NCI-H526 (cell line): ENCODE measurements around the gene URAD.
"Not testable (repeated sequence)": the region's sequence is repeated elsewhere in the genome, so short reads cannot be mapped to it uniquely, and the experiment has no call there.

Experiments
- DNase-seq, 2 experiments: peaks; one replicate each; lab custom pipeline; 2025; lab: John Stamatoyannopoulos, UW

Gene URAD

DNA sequence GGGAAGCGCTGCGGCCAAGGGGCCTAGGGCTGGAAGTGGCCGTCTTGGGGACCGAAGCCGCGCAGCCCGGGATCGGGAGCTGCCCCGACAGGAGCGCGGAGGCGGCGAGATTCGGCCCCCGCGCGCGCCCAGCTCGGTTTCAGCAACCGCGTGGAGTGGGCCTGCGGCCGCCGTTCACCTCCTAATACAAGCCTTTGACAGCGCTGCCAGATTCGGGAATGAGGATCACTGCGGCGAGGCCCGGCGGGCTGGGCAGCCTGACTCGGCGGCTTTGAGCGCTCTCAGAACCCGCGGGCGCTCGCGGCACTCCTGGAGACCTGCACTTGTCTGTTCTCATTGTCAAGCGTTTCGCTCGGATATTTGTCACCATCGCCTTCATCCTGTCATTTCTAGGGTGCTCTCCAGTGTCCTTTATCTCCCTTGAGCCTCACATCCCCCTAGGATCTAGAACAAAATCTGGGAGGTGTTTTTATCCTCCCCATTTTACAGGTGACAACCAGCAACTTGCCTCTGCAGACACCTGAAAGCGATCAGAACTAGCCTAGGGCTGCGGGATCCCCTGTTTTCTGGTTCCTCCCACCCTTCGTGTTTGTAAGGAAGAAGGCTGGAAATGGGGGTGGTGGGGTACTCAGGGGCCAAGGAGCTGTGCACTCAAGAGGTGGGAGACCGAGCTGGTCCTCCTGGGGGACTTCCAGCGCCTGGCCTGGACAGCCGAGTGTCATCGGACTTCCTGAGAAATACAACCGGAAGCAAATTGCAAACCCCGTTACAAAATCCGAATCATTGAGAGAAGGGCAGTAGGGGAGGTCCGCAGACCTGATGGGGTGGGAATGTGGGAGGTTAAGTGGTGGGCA lies 17.9 kb downstream of the URAD start:
- no peak for DNase-seq

DNA sequence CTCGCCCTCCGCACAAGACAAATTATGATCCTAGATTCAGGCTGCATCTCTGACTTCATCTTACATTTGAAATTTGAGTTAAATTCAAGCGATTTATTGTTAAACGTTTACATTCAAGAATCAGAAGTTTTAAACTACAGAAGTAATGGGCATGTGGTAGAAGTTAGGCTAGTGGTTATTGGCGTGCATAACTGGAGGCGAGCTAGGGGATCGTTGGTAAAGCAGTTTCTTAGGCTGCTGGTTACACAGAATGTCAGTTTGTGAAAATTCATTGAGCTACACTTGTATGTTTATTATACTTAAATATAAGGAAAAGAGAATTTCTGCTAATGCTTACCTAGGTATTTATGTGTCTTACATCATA lies 18.6 kb downstream of the URAD start:
- no peak for DNase-seq

DNA sequence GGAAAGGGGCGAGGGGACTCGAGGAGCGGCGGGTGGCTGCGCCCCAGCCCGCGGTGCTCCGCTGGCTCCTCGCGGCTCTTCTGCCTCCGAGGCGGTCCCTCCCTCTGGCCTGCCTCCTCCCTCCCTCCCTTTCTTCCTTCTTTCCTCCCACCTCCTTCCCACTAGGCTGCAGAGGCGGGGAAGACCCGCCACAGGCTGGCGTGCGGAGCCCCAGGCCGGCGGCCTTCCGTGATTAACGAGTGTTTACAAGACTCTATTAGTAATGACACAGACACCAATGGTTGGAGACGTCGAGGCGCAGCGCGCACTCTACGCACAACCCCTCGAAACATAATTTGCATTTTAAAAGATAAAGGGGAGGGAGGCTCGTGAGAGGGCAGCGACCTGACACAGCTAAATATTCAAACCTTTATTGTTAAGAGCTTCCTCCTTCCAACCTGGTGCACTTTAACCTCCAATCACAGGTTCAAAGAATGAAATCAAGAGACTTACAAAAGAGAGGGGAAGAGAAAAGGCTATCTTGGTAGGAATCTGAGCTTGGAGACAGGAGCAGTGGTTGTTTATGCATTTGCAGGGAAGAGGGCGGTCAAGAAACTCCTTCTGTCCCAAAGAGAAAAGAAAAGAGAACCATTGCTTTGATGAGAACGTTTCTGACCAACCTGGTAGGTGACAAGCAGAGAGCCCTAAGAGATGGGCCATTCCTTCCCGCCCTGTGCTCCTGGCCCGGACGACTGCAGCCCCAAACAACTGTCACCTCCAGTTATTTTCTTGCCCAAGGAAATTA lies 19.2 kb downstream of the URAD start, which contains the start of gene CDX2:
Gene CDX2, minus strand, starts transcription at position 234 of the 784 bp plus-strand sequence. CDS start 309 bp downstream, outside the sequence.
- DNase-seq: peak; percentile 88 to 91

DNA sequence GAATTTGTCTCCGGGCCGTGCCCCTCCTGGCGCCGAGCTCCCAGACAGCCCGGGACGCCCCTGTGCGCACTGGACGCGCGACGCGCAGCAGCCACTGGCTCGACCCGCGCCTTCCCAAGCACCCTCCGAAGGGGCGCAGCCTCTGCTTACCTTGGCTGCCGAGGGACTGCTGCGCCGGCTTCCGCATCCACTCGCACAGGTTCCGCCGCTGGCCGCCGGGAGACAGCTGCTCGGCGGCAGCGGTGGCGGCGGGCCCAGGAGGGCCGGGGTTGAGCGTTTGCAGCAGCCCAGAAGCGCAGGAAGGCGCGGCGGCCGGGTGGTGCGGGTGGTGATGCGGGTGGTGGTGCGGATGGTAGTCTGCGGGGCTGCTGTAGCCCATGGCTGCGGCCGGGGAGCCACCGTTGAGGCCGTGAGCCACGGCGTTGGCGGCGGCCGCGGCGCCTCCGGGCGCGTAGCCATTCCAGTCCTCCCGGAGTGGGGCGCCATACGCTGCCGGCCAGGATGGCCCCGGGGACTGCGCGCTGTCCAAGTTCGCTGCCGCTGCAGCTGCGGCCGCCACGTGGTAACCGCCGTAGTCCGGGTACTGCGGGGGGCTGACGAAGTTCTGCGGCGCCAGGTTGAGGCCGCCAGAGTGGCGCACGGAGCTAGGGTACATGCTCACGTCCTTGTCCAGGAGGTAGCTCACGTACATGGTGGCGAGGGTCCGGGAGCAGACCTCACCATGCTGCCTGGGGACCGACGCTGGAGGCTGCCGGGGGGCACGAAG lies 20.0 kb downstream of the URAD start:
- peak; percentile 56 to 84 for DNase-seq

DNA sequence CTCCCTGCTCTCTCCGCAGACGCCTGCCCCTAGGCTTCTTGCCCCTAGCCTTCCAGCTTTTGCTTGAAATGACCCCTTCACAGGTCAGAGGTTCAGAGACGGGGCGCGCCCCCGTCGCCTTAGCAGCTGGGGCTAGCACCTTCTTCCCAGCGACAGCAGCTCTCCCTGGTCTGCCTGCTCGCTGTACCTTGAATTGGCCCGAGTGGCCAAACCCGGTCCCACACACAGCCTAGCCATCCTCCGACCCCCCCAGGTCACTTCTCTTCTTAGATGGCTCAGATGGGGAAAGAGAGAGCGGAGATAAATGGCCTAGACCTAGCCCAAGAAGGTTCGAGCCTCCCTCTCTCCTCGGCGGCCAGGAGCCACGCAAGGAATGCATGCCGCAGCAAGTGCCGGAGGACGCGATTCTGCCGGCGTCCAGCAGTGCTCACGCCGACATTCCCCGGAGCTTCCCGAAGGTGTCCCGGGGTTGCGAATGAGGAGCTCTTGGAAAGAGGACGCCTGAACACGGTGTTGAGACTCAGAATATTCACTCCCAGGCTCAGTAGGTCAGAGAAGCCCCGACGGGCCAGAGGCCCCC lies 20.7 kb downstream of the URAD start:
- peak; percentile 56 to 82 for DNase-seq

DNA sequence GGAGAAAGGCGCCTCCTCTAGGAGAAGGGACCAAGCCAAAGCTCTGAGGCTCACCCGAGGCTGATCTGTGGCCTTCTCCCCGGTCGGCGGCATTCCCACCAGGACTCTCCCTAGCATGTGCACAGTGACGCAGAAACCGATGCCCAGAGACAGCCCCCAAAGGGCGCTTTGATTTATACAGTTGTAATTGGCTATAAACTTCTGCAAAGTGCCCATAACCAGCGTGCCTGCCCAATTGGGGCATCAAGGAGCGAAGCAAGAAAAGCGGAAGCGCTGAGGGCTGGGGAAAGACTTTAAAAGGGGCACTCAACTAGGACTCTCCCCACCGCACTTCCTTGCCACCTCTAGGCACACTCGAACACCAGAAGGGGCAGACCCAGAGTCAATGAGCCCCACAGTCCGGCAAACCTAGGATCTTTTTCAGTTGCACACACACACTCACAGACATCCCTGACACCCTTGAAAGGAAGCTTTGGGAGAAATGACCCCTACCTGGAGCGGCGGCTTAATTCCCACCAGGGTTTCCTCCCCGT lies 21.2 kb downstream of the URAD start:
- DNase-seq: peak; percentile 74 to 77

DNA sequence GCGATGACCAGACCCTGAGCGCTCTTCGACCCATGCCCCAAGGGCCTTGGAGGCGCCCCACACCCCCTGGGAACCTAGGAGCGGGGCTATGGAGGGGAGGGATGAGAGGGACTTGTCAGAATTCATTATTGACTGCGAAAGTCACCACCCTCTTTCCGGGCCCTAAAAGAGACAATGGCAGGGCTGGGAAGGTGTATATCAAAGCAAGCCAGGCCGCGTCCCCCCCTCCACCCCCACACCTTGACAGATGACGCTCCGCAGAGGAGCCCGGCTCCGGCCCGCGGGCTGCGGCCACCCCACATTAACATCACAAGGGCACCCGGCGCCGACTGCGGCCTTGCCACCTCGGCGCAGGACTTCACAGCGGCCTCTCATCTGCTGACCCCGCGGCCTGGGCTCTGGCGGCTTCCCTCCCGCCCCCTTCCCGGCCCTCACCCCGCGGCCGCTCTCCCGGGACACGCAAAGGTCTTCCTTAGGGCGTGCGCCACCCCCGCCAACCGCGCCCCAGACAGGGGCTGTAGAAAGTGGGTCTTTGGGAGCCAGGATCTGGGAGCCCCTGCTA lies 21.8 kb downstream of the URAD start:
- peak; percentile 40 to 74 for DNase-seq

DNA sequence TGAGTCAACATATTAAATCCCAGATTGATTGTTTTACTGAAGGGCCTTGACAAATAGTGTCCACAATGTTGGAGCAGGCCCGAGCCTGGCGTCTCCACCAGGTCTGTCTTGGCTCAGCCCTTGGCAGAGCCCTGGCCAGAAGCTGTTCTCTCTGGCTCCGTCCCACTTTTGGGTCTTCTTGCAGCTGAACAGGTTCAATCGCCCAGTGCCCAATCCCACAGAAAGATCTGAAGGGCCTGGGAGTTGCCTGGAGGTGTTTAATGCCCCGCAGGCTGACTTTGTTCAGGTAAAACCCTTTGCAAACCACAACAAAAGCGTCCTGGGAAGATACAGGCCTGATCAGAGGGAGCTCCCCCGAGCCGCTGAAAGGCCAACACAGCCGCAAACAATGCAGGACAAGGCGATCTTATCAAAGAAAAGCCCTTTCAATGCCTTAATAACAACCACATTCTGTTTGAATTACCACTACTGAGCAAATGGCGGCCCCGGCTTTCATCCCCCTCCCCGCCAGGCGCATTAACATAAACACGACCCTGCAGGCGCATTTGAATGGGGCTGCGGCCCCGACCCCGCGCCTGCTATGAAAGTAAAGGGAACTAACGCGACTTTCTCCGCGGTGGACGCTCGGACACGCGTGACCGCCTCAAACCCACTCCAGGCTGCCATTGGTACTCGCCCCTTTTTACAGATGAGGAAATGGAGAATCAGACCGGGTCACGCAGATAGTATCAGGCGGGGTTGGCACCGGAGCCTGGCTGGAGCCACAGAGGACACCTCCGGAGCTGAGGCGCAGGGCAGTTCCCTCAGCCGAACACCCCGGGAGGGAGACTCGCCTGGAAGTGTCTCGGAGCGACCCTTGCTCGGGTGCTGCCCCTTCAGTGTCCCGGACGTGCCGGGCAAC lies 22.5 kb downstream of the URAD start:
- DNase-seq: peak; percentile 58 to 70

DNA sequence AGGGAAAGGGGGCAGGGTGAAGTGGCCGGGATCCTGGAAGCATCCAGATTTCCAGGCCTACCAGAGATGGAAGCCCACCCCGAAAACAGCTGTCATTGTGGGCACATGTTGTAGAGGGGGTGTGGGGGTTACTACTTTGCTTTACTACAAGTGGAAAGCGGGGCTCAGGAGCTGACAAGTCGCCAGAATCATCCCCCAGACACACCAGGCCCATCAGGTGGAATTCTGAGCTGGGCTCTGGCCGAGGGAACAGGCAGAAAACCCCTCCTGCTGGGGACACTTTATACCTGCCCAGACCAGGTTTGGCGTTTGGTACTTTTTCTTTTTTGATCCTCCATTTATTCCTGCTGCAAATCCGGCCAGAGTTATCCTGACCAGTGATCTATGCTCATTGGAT lies 23.2 kb downstream of the URAD start:
- DNase-seq: peak in 1 of 2 experiments; percentile 46

DNA sequence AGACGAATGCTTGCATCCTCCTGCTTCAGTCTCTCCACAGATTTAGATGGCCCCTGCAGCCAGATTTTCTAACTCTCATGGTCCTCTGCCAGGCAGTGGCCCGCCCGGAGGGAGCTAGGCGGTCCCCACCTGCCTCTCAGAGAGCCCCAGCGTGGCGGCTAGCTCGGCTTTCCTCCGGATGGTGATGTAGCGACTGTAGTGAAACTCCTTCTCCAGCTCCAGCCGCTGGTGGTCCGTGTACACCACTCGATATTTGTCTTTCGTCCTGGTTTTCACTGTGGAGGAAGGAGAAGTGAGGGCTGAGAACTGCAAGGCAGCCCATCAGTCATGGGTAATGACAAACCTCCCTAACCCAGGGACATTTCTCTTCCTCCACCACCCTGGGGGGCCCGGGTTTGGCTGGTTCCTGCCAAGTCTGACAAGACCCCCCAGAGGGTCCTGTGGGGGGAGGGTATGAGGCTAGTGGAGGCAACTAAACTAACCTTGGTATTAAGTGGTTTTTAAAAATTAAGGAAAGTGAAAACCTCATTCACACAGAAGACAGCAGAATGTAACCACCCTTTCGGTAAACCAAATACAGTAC lies 23.7 kb downstream of the URAD start:
- no peak for DNase-seq

DNA sequence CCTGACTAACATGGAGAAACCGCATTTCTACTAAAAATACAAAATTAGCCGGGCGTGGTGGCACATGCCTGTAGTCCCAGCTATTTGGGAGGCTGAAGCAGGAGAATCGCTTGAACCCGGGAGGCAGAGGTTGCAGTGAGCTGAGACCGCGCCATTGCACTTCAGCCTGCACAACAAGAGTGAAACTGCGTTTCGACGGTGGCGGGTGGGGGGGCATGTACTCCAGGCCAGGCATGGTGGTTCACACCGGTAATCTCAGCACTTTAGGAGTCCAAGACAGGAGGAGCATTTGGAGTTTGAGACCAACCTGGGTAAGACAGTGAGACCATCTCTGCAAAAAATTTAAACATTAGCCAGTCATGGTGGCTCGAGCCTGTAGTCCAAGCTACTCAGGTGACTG lies 24.3 kb downstream of the URAD start:
- not testable (repeated sequence) for DNase-seq

DNA sequence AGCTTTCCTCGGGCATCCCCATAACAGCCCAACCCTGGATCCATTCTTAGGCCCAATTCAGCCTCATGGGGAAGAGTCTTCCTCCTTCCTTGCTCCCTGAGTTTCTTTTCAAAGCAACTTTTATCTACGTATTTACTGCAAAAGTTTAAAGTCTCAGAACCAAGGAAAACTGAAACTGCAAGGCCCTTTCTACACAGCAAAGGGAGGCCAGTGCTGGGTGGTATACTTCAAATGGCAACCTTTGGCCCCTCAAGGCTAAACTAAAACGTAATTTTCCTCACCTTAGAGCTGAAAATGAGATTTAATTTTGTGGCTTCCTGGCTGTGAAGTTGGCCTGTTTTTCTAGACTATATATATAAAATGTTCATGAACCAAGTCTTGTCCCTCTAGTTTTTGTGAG lies 25.0 kb downstream of the URAD start:
- DNase-seq: no peak

DNA sequence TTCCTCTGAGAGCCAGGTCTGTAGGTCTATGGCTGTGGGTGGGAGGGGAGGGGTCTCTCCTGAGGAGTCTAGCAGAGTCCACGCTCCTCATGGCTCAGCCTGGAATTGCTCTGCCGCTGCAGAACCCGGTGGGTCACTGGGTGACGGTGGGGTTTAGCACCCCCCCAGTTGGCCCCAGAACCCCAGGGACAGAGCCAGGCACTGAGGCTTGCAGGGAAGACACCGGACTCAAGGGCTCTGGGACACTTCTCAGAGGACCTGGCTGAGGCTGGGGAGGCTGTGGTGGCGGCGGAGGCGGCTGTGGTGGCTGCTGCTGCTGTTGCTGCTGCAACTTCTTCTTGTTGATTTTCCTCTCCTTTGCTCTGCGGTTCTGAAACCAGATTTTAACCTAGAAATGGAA lies 25.5 kb downstream of the URAD start:
- no peak for DNase-seq

DNA sequence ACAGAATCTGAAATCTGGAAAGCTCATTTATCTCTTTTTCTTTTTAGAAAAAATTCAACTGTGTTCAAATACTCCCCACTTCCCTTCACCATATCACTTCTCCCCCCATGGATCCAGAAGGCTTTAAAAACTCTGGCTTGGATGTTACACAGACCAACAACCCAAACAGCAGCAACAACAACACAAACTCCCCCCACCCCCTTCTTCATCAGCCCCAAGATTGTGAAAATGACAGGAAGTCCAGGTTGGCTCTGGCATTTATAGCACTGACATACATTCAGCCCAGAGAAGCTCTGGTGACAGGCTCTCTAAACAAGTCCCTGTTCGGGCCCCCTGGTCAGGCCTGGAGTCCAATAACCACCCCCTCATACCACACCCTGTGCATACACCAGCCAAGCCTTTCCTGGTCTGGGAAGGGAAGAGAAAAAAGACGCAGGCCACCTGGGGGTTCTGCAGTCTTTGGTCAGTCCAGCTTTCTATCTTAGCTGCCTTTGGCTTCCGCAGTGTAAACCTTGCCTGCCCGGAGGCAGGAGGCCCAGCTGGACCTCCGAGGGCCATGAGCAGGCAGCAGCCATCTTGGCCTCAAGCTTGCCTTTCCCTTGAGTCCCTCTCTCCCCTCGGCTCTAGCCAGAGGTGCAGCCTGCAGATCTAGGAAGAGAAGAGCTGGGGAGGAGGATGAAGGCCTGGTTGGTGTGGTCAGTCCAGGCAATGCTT lies 26.2 kb downstream of the URAD start:
- DNase-seq: no peak

DNA sequence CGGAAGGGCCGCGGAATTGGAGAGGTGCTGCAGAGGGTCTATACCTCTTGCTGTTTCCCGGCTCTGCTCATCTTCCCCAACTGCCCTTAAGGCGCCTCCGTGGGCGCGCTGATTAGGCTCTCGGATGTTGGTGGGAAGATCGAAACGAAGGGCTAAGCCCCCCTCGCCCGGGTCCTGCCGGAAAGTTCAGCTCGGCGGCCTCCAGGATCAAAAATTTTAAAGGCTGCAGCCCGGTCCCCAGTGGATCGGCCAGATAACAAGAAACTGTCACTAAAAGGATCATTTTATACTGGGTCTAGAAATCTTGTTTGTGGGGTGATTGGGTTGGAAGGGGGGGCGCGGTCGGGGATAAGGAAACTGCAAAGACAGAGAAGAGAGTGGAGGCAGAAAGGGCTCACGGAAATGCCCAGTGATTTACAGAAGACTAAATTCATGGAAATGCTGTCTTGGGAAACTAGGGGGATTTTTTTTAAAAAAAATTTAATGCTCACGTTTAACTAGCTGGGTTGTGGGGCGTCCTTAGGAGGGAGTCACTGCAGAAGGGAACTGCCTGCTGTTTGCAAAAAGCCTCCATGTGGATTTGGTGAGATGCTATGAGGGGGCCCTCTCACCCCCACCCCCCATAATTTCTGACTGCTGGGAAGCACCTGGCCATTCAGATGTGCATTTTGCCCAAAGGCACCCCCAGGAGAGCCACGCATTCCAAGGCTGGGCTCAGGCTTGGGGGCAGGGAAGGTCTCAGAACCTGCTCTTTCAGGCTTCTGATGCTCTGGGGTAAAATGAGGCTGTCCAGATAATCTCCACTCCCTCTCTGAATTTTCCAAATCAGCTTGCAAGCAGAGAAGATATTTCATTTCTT lies 27.0 kb downstream of the URAD start:
- DNase-seq: no peak

DNA sequence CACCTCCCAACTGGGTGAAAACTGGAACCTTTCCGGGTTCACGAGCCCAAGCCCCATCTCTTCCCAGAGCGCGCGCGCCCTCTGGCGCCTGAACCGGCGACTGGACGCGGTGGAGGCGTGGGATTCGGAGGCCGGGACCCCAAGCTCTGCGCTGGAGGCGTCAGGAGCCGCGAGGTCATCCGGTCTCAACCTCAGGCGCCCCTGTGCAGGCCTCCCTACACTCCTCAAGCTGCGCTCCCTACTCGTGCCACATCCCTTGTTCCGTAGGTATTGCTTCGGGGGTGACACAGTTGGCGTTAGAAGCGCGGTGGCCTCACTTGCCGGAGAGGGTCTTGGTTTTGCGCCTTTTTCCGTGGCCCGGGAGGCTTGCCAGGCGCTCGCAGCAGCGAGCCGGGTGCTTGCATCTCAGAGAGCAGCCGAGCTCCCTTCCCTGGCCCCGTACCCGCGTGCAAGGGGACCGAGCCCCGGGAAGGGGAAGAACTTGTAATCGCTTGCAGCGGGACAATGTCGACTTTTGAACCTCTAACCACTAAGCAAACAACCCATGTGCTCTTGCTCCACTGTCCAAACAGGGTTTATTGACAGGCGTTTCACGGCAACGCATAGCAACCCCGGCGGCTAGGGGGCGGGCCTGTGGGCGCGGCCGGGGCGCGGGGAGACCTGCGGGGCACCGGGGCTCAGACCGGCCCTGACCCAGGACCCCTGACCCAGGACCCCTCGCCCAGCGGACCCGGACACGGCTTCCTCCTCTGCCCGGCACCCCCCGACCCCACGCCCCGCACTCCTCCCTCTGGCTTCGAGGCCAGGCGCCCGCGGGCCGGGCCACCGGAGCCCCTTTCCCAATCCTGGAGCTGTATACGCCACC lies 27.9 kb downstream of the URAD start:
- DNase-seq: peak; percentile 81 to 92

DNA sequence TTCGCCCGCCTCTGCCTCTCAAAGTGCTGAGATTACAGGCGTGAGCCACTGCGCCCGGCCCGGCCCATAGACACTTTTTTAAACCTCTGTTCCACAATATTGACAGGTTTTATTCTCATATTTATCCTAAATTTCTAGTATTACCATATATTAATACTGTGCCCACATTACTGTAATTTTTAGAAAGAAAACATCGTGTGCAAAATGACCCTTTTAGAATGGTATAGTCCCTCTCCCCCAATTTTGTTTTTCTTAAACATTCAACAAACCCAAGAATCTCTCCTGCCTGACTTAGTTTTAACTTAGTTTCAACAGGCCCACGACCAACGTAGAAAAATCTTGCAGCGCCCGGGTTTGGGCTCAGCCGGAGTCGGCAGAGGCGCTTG lies 28.5 kb downstream of the URAD start:
- no peak for DNase-seq
